ENCODE measurements around the gene IFNLR1.

Gene IFNLR1

GRCh38 chr1:24119489-24119858, 67.6 kb downstream of the IFNLR1 start:
- H3K36me3 ChIP-seq (ENCODE audit: control insufficient read depth, insufficient read depth, low read length): no peaks in the 10 kb centered on the region
- H3K27me3 ChIP-seq (replicated peaks; ENCODE audit: control insufficient read depth, insufficient read depth, low read length): no peaks in the 10 kb centered on the region; the same call in 1 of the 2 replicates
- no peak for DNase-seq (ENCODE audit: extremely low read depth, insufficient read length)
- TF ChIP-seq CTCF (IDR thresholded peaks at IDR 0.05; ENCODE audit: insufficient read depth, low read length, poor library complexity, severe bottlenecking): no peak
- no peak overlapping the region for H3K4me3 ChIP-seq (replicated peaks; ENCODE audit: low read depth, low read length)

- no peaks in the 10 kb centered on the region; the same call in 1 of the 2 replicates for H3K27me3 ChIP-seq (replicated peaks; ENCODE audit: control insufficient read depth, insufficient read depth, low read length)
- H3K4me3 ChIP-seq (replicated peaks; ENCODE audit: low read depth, low read length): no peak overlapping the region
- no peak for TF ChIP-seq CTCF (IDR thresholded peaks at IDR 0.05; ENCODE audit: insufficient read depth, low read length, poor library complexity, severe bottlenecking)
- no peaks in the 10 kb centered on the region for H3K36me3 ChIP-seq (ENCODE audit: control insufficient read depth, insufficient read depth, low read length)
- no peak for DNase-seq (ENCODE audit: extremely low read depth, insufficient read length)
These were observed 68.5 kb downstream of the IFNLR1 start for GRCh38 chr1:24118410-24119242.

GRCh38 chr1:24117722-24118409, 69.2 kb downstream of the IFNLR1 start:
- no peaks in the 10 kb centered on the region; the same call in 1 of the 2 replicates for H3K27me3 ChIP-seq (replicated peaks; ENCODE audit: control insufficient read depth, insufficient read depth, low read length)
- H3K36me3 ChIP-seq (ENCODE audit: control insufficient read depth, insufficient read depth, low read length): no peaks in the 10 kb centered on the region
- no peak for TF ChIP-seq CTCF (IDR thresholded peaks at IDR 0.05; ENCODE audit: insufficient read depth, low read length, poor library complexity, severe bottlenecking)
- no peak overlapping the region for H3K4me3 ChIP-seq (replicated peaks; ENCODE audit: low read depth, low read length)
- no peak for DNase-seq (ENCODE audit: extremely low read depth, insufficient read length)

GRCh38 chr1:24117132-24117531, 70.0 kb downstream of the IFNLR1 start:
- DNase-seq (ENCODE audit: extremely low read depth, insufficient read length): no peak
- no peak overlapping the region for H3K4me3 ChIP-seq (replicated peaks; ENCODE audit: low read depth, low read length)
- no peaks in the 10 kb centered on the region for H3K36me3 ChIP-seq (ENCODE audit: control insufficient read depth, insufficient read depth, low read length)
- no peak for TF ChIP-seq CTCF (IDR thresholded peaks at IDR 0.05; ENCODE audit: insufficient read depth, low read length, poor library complexity, severe bottlenecking)
- no peaks in the 10 kb centered on the region; the same call in 1 of the 2 replicates for H3K27me3 ChIP-seq (replicated peaks; ENCODE audit: control insufficient read depth, insufficient read depth, low read length)

- Histone ChIP-seq H3K36me3 (ENCODE audit: control insufficient read depth, insufficient read depth, low read length) (no peaks in the 10 kb centered on the region), H3K27me3 (replicated peaks; ENCODE audit: control insufficient read depth, insufficient read depth, low read length) (no peaks in the 10 kb centered on the region; the same call in 1 of the 2 replicates), H3K4me3 (replicated peaks; ENCODE audit: low read depth, low read length) (no peak overlapping the region)
- TF ChIP-seq CTCF (IDR thresholded peaks at IDR 0.05; ENCODE audit: insufficient read depth, low read length, poor library complexity, severe bottlenecking): no peak
- DNase-seq (ENCODE audit: extremely low read depth, insufficient read length): no peak
These were observed 72.3 kb downstream of the IFNLR1 start for GRCh38 chr1:24114753-24115152.
